GM23338 (cell line): Measurements from ENCODE around the gene PCA3. TPM values are rescaled to one million over a fixed set of nuclear protein-coding genes. Genes with fewer than 3 reads are reported as not detected.

ENCODE experiments used
- ATAC-seq: fragments of 200-7000 bp; cut with Tn5 transposase; 3 replicates; pipeline ENCODE4 v1.9.1; 2020
- DNase-seq: peaks from one replicate; pipeline ENCODE4 v3.0.0-alpha.2; 2015; ENCODE audit warnings: low spot score
- H2AFZ ChIP-seq: fragments of 200-600 bp; sonication (generic); 2 replicates; pipeline ENCODE4 v1.8.0; 2016; ENCODE audit warnings: antibody characterized with exemption, mild to moderate bottlenecking, moderate library complexity
- H3F3A ChIP-seq: fragments of 200-600 bp; sonication (generic); replicated peaks from 2 replicates; pipeline ENCODE4 v1.8.0; 2017; ENCODE audit warnings: antibody characterized with exemption, mixed run types, low read depth
- H3K27ac ChIP-seq: fragments of 200-600 bp; sonication (generic); 2 replicates; pipeline ENCODE4 v1.6.1; 2016; ENCODE audit warnings: low read depth
- H3K27me3 ChIP-seq: fragments of 200-600 bp; sonication (generic); 2 replicates; pipeline ENCODE4 v1.8.0; 2016; ENCODE audit warnings: mild to moderate bottlenecking, mixed run types, moderate library complexity; ENCODE audit not compliant: insufficient read depth
- H3K36me3 ChIP-seq: fragments of 200-600 bp; sonication (generic); 2 replicates; pipeline ENCODE4 v1.8.0; 2016; ENCODE audit warnings: mild to moderate bottlenecking; ENCODE audit not compliant: insufficient read depth
- H3K4me1 ChIP-seq: fragments of 200-600 bp; sonication (generic); 2 replicates; pipeline ENCODE4 v1.8.0; 2016; ENCODE audit warnings: mild to moderate bottlenecking, moderate library complexity; ENCODE audit not compliant: insufficient read depth
- H3K4me2 ChIP-seq: fragments of 200-600 bp; sonication (generic); 2 replicates; pipeline ENCODE4 v1.7.1; 2017; ENCODE audit warnings: mixed run types
- H3K4me3 ChIP-seq: fragments of 200-600 bp; sonication (generic); 2 replicates; pipeline ENCODE4 v1.6.1; 2016; ENCODE audit warnings: mixed run types
- H3K79me2 ChIP-seq: fragments of 200-600 bp; sonication (generic); replicated peaks from 2 replicates; pipeline ENCODE4 v1.8.0; 2017; ENCODE audit warnings: mild to moderate bottlenecking; ENCODE audit not compliant: insufficient read depth
- H3K9me2 ChIP-seq: fragments of 200-600 bp; sonication (generic); 2 replicates; pipeline ENCODE4 v1.8.0; 2017; ENCODE audit not compliant: insufficient read depth
- H4K20me1 ChIP-seq: fragments of 200-600 bp; sonication (generic); replicated peaks from 2 replicates; pipeline ENCODE4 v1.8.0; 2017; ENCODE audit warnings: mild to moderate bottlenecking; ENCODE audit not compliant: insufficient read depth
- H3K27ac Mint-ChIP-seq: 2 replicates; pipeline ENCODE4 v1.8.0; 2020; ENCODE audit warnings: inconsistent platforms, mild to moderate bottlenecking, moderate library complexity, mixed read lengths
- H3K27me3 Mint-ChIP-seq: 3 replicates; pipeline ENCODE4 v1.8.0; 2022; ENCODE audit warnings: low read depth, mild to moderate bottlenecking, moderate library complexity, mixed read lengths, inconsistent platforms; ENCODE audit not compliant: insufficient read depth, poor library complexity
- H3K36me3 Mint-ChIP-seq: 3 replicates; pipeline ENCODE4 v1.8.0; 2021; ENCODE audit warnings: low read depth, mild to moderate bottlenecking, inconsistent platforms, moderate library complexity, mixed read lengths
- H3K4me1 Mint-ChIP-seq: 3 replicates; pipeline ENCODE4 v1.8.0; 2020; ENCODE audit warnings: mild to moderate bottlenecking, inconsistent platforms, mixed read lengths
- H3K4me3 Mint-ChIP-seq: 3 replicates; pipeline ENCODE4 v1.8.0; 2021; ENCODE audit warnings: moderate library complexity, mild to moderate bottlenecking, inconsistent platforms, mixed read lengths
- H3K9me3 Mint-ChIP-seq: 3 replicates; pipeline ENCODE4 v1.8.0; 2020; ENCODE audit warnings: moderate library complexity, mild to moderate bottlenecking, inconsistent platforms, mixed read lengths
- JUNB ChIP-seq: IDR thresholded peaks from one replicate; pipeline ENCODE4 v1.6.1; 2016; ENCODE audit warnings: antibody characterized with exemption; ENCODE audit not compliant: unreplicated experiment
- POLR2AphosphoS5 ChIP-seq: IDR thresholded peaks from 2 replicates; pipeline ENCODE4 v1.6.1; 2016; ENCODE audit warnings: antibody characterized with exemption, low read depth
- STAT1 ChIP-seq: IDR thresholded peaks from one replicate; pipeline ENCODE4 v1.6.1; 2016; ENCODE audit warnings: antibody characterized with exemption; ENCODE audit not compliant: unreplicated experiment
- polyA plus RNA-seq: library from polyadenylated mRNA; unstranded; fragments of >200 nt; fragmentation: Nextera tagmentation; extraction: Ambion mirVana; gene quantifications from 2 replicates; pipeline ENCODE4 v1.2.1, GENCODE V29; 2016
- total RNA-seq: library from RNA; depleted of rRNA; stranded (reverse); fragments of >200 nt; shearing (Covaris generic); gene quantifications from 2 replicates; pipeline ENCODE4 v1.2.3, GENCODE V29; 2014
- TF ChIP-seq, protein P1 (sequence below), 2 experiments: fragments of 200-600 bp in 1 of 2; sonication (generic) in 1 of 2; conservative IDR thresholded peaks; 2 replicates each; pipeline versions ENCODE4 v1.5.1 to v1.6.1; 2016 to 2017; ENCODE audit warnings: antibody characterized with exemption in 2 of 2, low read depth in 2 of 2, mild to moderate bottlenecking in 2 of 2, moderate library complexity in 1 of 2
- TF ChIP-seq, protein P2 (sequence below): IDR thresholded peaks from one replicate; pipeline ENCODE4 v1.6.1; 2018; ENCODE audit warnings: antibody characterized with exemption; ENCODE audit not compliant: unreplicated experiment
- TF ChIP-seq, protein P3 (sequence below): fragments of 250-450 bp; sonication (Bioruptor Pico); IDR thresholded peaks from 2 replicates; pipeline ENCODE4 v1.5.0; 2020; ENCODE audit warnings: mild to moderate bottlenecking, moderate library complexity
- TF ChIP-seq, protein P4 (sequence below): IDR thresholded peaks from 2 replicates; pipeline ENCODE4 v1.6.1; 2016; ENCODE audit warnings: antibody characterized with exemption

Gene PCA3
- total and polyA plus RNA-seq, 2 experiments from 2014 or later, result 0.28 to 0.76 TPM

DNA sequence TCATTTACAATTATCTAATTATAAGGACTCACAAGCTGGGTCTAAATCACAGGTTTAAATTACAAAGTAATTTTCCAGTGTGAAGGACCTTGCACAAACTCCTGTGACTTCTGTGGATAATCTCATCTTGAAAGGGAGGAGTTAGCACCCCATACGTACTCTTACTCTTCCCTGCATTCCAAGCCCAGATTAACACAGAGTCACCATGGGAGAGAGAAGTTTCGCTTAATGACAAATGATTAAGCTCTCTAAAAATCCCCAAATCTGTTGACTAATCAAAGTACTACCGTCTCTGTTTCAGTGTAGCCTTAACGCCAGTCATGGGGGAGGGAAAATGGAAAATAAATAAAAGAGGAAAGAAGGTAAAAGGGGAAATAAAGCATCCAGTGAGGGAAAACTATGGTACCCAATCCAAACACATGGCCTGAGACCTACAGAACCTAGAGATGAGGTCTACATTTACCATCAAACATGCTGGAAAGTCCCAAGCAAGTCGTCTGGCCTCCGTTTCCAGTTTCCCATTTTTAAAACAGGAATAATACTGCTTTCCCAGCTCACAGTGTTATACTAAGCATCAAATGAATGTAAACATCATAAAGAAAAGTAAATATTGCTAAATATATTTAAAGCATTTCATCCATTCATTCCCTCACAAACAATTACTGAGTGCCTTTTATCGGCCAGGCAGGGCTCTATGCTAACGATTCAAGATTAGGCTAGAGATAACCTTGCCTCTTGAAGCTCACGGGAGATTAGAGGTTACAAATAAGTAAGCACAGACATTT is 63.2 kb downstream of the PCA3 start (continued):
- TF ChIP-seq, protein P1, sequence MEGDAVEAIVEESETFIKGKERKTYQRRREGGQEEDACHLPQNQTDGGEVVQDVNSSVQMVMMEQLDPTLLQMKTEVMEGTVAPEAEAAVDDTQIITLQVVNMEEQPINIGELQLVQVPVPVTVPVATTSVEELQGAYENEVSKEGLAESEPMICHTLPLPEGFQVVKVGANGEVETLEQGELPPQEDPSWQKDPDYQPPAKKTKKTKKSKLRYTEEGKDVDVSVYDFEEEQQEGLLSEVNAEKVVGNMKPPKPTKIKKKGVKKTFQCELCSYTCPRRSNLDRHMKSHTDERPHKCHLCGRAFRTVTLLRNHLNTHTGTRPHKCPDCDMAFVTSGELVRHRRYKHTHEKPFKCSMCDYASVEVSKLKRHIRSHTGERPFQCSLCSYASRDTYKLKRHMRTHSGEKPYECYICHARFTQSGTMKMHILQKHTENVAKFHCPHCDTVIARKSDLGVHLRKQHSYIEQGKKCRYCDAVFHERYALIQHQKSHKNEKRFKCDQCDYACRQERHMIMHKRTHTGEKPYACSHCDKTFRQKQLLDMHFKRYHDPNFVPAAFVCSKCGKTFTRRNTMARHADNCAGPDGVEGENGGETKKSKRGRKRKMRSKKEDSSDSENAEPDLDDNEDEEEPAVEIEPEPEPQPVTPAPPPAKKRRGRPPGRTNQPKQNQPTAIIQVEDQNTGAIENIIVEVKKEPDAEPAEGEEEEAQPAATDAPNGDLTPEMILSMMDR (conservative IDR thresholded peaks at IDR 0.05; ENCODE audit: low read depth in 2 of 2), result no peak
- no peak for TF ChIP-seq JUNB
- TF ChIP-seq, protein P2, sequence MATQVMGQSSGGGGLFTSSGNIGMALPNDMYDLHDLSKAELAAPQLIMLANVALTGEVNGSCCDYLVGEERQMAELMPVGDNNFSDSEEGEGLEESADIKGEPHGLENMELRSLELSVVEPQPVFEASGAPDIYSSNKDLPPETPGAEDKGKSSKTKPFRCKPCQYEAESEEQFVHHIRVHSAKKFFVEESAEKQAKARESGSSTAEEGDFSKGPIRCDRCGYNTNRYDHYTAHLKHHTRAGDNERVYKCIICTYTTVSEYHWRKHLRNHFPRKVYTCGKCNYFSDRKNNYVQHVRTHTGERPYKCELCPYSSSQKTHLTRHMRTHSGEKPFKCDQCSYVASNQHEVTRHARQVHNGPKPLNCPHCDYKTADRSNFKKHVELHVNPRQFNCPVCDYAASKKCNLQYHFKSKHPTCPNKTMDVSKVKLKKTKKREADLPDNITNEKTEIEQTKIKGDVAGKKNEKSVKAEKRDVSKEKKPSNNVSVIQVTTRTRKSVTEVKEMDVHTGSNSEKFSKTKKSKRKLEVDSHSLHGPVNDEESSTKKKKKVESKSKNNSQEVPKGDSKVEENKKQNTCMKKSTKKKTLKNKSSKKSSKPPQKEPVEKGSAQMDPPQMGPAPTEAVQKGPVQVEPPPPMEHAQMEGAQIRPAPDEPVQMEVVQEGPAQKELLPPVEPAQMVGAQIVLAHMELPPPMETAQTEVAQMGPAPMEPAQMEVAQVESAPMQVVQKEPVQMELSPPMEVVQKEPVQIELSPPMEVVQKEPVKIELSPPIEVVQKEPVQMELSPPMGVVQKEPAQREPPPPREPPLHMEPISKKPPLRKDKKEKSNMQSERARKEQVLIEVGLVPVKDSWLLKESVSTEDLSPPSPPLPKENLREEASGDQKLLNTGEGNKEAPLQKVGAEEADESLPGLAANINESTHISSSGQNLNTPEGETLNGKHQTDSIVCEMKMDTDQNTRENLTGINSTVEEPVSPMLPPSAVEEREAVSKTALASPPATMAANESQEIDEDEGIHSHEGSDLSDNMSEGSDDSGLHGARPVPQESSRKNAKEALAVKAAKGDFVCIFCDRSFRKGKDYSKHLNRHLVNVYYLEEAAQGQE, result no peak

DNA sequence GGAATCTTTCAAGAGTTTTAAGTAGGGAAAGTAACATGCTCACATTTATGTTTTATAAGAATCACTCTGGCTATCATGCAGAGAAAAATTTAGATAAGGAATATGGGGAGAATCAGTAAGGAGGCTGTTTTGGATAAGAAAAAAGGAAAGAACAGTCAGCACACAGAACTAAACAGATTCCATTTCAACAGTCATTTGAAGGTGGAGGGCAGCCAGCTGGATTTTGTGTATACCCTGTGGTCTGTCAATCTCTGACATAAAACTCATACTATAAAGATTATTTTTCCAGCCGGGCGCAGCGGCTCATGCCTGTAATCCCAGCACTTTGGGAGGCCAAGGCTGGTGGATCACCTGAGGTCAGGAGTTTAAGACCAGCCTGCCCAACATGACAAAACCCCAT is 64.2 kb downstream of the PCA3 start:
- DNase-seq, result no peak
- ATAC-seq, result no peak
- no peaks in the 10 kb centered on the region for H3K27me3 ChIP-seq
- 0 out of 2 replicates have a peak, but pooled peaks cover 7% of the 10 kb centered on the region for H3K9me2 ChIP-seq
- Mint-ChIP-seq H3K27ac (no peak overlapping the region), H3K27me3 (peaks cover 7% of the 10 kb centered on the region), H3K4me1 (peaks cover 10% of the 10 kb centered on the region), H3K9me3 (peaks cover 4% of the 10 kb centered on the region; the same call in 1 of the 3 replicates), H3K36me3 (peaks cover 4% of the 10 kb centered on the region; the same call in 1 of the 3 replicates), H3K4me3 (no peak overlapping the region)
- no peaks in the 10 kb centered on the region for H3F3A ChIP-seq
- no peak overlapping the region for H2AFZ ChIP-seq
- H3K27ac ChIP-seq, result no peak overlapping the region
- H3K4me3 ChIP-seq, result no peak overlapping the region
- no peaks in the 10 kb centered on the region for H4K20me1 ChIP-seq
- H3K36me3 ChIP-seq, result no peaks in the 10 kb centered on the region
- H3K4me1 ChIP-seq, result peaks cover 7% of the 10 kb centered on the region
- no peak overlapping the region for H3K4me2 ChIP-seq
- H3K79me2 ChIP-seq, result no peaks in the 10 kb centered on the region
- TF ChIP-seq STAT1 (no peak), POLR2AphosphoS5 (no peak)
- TF ChIP-seq, protein P3, sequence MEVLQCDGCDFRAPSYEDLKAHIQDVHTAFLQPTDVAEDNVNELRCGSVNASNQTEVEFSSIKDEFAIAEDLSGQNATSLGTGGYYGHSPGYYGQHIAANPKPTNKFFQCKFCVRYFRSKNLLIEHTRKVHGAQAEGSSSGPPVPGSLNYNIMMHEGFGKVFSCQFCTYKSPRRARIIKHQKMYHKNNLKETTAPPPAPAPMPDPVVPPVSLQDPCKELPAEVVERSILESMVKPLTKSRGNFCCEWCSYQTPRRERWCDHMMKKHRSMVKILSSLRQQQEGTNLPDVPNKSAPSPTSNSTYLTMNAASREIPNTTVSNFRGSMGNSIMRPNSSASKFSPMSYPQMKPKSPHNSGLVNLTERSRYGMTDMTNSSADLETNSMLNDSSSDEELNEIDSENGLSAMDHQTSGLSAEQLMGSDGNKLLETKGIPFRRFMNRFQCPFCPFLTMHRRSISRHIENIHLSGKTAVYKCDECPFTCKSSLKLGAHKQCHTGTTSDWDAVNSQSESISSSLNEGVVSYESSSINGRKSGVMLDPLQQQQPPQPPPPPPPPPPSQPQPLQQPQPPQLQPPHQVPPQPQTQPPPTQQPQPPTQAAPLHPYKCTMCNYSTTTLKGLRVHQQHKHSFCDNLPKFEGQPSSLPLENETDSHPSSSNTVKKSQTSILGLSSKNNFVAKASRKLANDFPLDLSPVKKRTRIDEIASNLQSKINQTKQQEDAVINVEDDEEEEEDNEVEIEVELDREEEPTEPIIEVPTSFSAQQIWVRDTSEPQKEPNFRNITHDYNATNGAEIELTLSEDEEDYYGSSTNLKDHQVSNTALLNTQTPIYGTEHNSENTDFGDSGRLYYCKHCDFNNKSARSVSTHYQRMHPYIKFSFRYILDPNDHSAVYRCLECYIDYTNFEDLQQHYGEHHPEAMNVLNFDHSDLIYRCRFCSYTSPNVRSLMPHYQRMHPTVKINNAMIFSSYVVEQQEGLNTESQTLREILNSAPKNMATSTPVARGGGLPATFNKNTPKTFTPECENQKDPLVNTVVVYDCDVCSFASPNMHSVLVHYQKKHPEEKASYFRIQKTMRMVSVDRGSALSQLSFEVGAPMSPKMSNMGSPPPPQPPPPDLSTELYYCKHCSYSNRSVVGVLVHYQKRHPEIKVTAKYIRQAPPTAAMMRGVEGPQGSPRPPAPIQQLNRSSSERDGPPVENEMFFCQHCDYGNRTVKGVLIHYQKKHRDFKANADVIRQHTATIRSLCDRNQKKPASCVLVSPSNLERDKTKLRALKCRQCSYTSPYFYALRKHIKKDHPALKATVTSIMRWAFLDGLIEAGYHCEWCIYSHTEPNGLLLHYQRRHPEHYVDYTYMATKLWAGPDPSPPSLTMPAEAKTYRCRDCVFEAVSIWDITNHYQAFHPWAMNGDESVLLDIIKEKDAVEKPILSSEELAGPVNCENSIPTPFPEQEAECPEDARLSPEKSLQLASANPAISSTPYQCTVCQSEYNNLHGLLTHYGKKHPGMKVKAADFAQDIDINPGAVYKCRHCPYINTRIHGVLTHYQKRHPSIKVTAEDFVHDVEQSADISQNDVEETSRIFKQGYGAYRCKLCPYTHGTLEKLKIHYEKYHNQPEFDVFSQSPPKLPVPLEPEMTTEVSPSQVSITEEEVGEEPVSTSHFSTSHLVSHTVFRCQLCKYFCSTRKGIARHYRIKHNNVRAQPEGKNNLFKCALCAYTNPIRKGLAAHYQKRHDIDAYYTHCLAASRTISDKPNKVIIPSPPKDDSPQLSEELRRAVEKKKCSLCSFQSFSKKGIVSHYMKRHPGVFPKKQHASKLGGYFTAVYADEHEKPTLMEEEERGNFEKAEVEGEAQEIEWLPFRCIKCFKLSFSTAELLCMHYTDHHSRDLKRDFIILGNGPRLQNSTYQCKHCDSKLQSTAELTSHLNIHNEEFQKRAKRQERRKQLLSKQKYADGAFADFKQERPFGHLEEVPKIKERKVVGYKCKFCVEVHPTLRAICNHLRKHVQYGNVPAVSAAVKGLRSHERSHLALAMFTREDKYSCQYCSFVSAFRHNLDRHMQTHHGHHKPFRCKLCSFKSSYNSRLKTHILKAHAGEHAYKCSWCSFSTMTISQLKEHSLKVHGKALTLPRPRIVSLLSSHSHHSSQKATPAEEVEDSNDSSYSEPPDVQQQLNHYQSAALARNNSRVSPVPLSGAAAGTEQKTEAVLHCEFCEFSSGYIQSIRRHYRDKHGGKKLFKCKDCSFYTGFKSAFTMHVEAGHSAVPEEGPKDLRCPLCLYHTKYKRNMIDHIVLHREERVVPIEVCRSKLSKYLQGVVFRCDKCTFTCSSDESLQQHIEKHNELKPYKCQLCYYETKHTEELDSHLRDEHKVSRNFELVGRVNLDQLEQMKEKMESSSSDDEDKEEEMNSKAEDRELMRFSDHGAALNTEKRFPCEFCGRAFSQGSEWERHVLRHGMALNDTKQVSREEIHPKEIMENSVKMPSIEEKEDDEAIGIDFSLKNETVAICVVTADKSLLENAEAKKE (CRISPR knock-in tag), result no peak
- TF ChIP-seq, protein P4, sequence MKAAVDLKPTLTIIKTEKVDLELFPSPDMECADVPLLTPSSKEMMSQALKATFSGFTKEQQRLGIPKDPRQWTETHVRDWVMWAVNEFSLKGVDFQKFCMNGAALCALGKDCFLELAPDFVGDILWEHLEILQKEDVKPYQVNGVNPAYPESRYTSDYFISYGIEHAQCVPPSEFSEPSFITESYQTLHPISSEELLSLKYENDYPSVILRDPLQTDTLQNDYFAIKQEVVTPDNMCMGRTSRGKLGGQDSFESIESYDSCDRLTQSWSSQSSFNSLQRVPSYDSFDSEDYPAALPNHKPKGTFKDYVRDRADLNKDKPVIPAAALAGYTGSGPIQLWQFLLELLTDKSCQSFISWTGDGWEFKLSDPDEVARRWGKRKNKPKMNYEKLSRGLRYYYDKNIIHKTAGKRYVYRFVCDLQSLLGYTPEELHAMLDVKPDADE, result no peak
- TF ChIP-seq, protein P2, result no peak
